PC-9 (cell line): ENCODE measurements around the gene ASB10. TPM values are rescaled to one million over a fixed set of nuclear protein-coding genes. Genes with fewer than 3 reads are reported as not detected.

Experiments
- BruUV-seq: library from RNA; stranded (reverse); fragments of 400-500 nt; replicated peaks from 2 replicates; lab custom pipeline; 2021; lab: Mats Ljungman, UMichigan
- CTCF ChIA-PET: fragments of 300-600 bp; sonication (Branson Sonifier 250); formaldehyde crosslinking; loops from one replicate; lab custom pipeline; 2022; ENCODE audit warnings: antibody characterized with exemption; lab: Charles Lee
- POLR2A ChIA-PET: fragments of 300-600 bp; sonication (Branson Sonifier 250); formaldehyde crosslinking; loops from one replicate; lab custom pipeline; 2022; ENCODE audit warnings: antibody characterized with exemption; ENCODE audit not compliant: unreplicated experiment; lab: Charles Lee
- DNase-seq, 2 experiments: peaks; one replicate each; pipeline versions ENCODE4 v3.0.0 to v3.0.0-alpha.2; 2015 to 2022; ENCODE audit warnings: mixed read lengths in 1 of 2
- H2AFZ ChIP-seq: fragments of 200-600 bp; sonication (generic); 2 replicates; pipeline ENCODE4 v1.8.1; 2017; ENCODE audit warnings: antibody characterized with exemption
- H3F3A ChIP-seq: fragments of 200-600 bp; sonication (generic); 2 replicates; pipeline ENCODE4 v1.8.1; 2017; ENCODE audit warnings: antibody characterized with exemption, mild to moderate bottlenecking, low read depth; ENCODE audit not compliant: insufficient read depth
- H3K27ac ChIP-seq: fragments of 200-600 bp; sonication (generic); 2 replicates; pipeline ENCODE4 v1.6.1; 2016; ENCODE audit warnings: mixed run types
- H3K27me3 ChIP-seq: fragments of 200-600 bp; sonication (generic); 2 replicates; pipeline ENCODE4 v1.6.1; 2016; ENCODE audit warnings: low read depth, mixed run types; ENCODE audit not compliant: insufficient read depth
- H3K36me3 ChIP-seq: fragments of 200-600 bp; sonication (generic); 2 replicates; pipeline ENCODE4 v1.6.1; 2016; ENCODE audit warnings: low read depth, mixed run types
- H3K4me1 ChIP-seq: fragments of 200-600 bp; sonication (generic); replicated peaks from 2 replicates; pipeline ENCODE4 v1.6.1; 2016; ENCODE audit warnings: mixed run types; ENCODE audit not compliant: insufficient read depth
- H3K4me2 ChIP-seq: fragments of 200-600 bp; sonication (generic); 2 replicates; pipeline ENCODE4 v1.6.1; 2017; ENCODE audit warnings: mixed run types
- H3K4me3 ChIP-seq: fragments of 200-600 bp; sonication (generic); 2 replicates; pipeline ENCODE4 v1.6.1; 2016; ENCODE audit warnings: mixed run types
- H3K79me2 ChIP-seq: fragments of 200-600 bp; sonication (generic); 2 replicates; pipeline ENCODE4 v1.6.1; 2017; ENCODE audit warnings: low read depth, mixed run types
- H3K9me2 ChIP-seq: fragments of 200-600 bp; sonication (generic); 2 replicates; pipeline ENCODE4 v1.8.1; 2017; ENCODE audit warnings: mild to moderate bottlenecking; ENCODE audit not compliant: insufficient read depth
- H3K9me3 ChIP-seq: fragments of 200-600 bp; sonication (generic); 2 replicates; pipeline ENCODE4 v1.8.1; 2016; ENCODE audit warnings: low read depth; ENCODE audit not compliant: insufficient read depth
- H4K20me1 ChIP-seq: fragments of 200-600 bp; sonication (generic); 2 replicates; pipeline ENCODE4 v1.8.1; 2017; ENCODE audit not compliant: insufficient read depth
- EZH2 ChIP-seq: fragments of 200-600 bp; sonication (generic); IDR thresholded peaks from 2 replicates; pipeline ENCODE4 v1.8.0; 2017; ENCODE audit warnings: antibody characterized with exemption, low read depth
- intact Hi-C: fragments of 100-400 bp; cut with micrococcal nuclease; formaldehyde crosslinking; loops from one replicate; pipeline ENCODE4 v1.10.0; 2022; ENCODE audit not compliant: unreplicated experiment
- total RNA-seq: library from RNA; stranded (reverse); gene quantifications from 2 replicates; pipeline ENCODE4 v1.2.3, GENCODE V29; 2021
- TF ChIP-seq, protein P1 (sequence below): fragments of 200-600 bp; sonication (generic); conservative IDR thresholded peaks from 2 replicates; pipeline ENCODE4 v1.6.1; 2017; ENCODE audit warnings: mixed run types, antibody characterized with exemption, mild to moderate bottlenecking, moderate library complexity

Gene ASB10
- total RNA-seq, 1 experiment from 2014 or later: not detected

DNA sequence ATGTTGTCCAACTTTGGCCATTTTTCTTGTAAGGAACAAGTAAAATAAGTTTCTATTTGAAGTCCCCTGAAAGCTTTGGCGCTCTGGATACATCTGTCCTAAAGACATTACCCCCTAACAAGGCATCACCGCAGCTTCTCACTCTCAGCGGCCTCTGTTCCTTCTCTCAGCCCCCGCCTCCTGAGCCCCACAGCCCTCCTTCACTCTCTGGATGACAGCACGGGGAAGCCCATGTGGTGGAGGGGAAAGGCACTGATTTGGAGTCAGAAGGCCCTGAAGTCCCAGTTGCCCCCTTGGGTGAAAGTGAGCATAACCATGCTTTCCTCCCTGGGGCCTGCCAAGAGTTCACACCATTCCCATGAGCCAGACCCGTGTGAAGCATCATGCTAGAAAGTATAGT lies 18.7 kb upstream of the ASB10 start:
- no peaks in the 10 kb centered on the region for H3K79me2 ChIP-seq
- ChIA-PET CTCF (no interaction called here), POLR2A (no interaction called here)
- no peak overlapping the region for H3K4me2 ChIP-seq
- BruUV-seq: no TSS peak
- no peak overlapping the region for H2AFZ ChIP-seq
- H4K20me1 ChIP-seq: no peaks in the 10 kb centered on the region
- H3K9me3 ChIP-seq: no peaks in the 10 kb centered on the region
- peaks cover 76% of the 10 kb centered on the region for H3K27me3 ChIP-seq
- TF ChIP-seq, protein P1, sequence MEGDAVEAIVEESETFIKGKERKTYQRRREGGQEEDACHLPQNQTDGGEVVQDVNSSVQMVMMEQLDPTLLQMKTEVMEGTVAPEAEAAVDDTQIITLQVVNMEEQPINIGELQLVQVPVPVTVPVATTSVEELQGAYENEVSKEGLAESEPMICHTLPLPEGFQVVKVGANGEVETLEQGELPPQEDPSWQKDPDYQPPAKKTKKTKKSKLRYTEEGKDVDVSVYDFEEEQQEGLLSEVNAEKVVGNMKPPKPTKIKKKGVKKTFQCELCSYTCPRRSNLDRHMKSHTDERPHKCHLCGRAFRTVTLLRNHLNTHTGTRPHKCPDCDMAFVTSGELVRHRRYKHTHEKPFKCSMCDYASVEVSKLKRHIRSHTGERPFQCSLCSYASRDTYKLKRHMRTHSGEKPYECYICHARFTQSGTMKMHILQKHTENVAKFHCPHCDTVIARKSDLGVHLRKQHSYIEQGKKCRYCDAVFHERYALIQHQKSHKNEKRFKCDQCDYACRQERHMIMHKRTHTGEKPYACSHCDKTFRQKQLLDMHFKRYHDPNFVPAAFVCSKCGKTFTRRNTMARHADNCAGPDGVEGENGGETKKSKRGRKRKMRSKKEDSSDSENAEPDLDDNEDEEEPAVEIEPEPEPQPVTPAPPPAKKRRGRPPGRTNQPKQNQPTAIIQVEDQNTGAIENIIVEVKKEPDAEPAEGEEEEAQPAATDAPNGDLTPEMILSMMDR: no peak
- no peak for TF ChIP-seq EZH2
- H3K36me3 ChIP-seq: no peaks in the 10 kb centered on the region
- DNase-seq: no peak
- peaks cover 2% of the 10 kb centered on the region; the same call in 1 of the 2 replicates for H3F3A ChIP-seq
- no peak overlapping the region for H3K27ac ChIP-seq
- H3K4me1 ChIP-seq: no peaks in the 10 kb centered on the region
- intact Hi-C loops: no loop called here
- no peaks in the 10 kb centered on the region for H3K9me2 ChIP-seq
- no peak overlapping the region for H3K4me3 ChIP-seq

GRCh38 chr7:151204383-151205032 lies 17.5 kb upstream of the ASB10 start:
- DNase-seq: no peak
- no TSS peak for BruUV-seq
- no peak overlapping the region for H3K27ac ChIP-seq
- intact Hi-C loops: no loop called here
- no peak overlapping the region for H3K4me3 ChIP-seq
- CTCF ChIA-PET: no interaction called here
- no peaks in the 10 kb centered on the region for H4K20me1 ChIP-seq
- peaks cover 88% of the 10 kb centered on the region for H3K27me3 ChIP-seq
- no peaks in the 10 kb centered on the region for H3F3A ChIP-seq
- no peak overlapping the region for H2AFZ ChIP-seq
- H3K9me3 ChIP-seq: no peaks in the 10 kb centered on the region
- POLR2A ChIA-PET: no interaction called here
- H3K79me2 ChIP-seq: no peaks in the 10 kb centered on the region
- H3K36me3 ChIP-seq: no peaks in the 10 kb centered on the region
- TF ChIP-seq EZH2: no peak
- H3K9me2 ChIP-seq: no peaks in the 10 kb centered on the region
- H3K4me2 ChIP-seq: no peak overlapping the region
- H3K4me1 ChIP-seq: no peaks in the 10 kb centered on the region

GRCh38 chr7:151202836-151203235 lies 15.8 kb upstream of the ASB10 start:
- no peak for TF ChIP-seq EZH2
- TF ChIP-seq, protein P1: no peak
- ChIA-PET POLR2A (no interaction called here), CTCF (no interaction called here)
- no peak overlapping the region for H3K4me2 ChIP-seq
- no peaks in the 10 kb centered on the region for H3K9me3 ChIP-seq
- H3K4me1 ChIP-seq: no peaks in the 10 kb centered on the region
- H3K9me2 ChIP-seq: no peaks in the 10 kb centered on the region
- peaks cover 100% of the 10 kb centered on the region for H3K27me3 ChIP-seq
- DNase-seq: no peak
- no peak overlapping the region for H2AFZ ChIP-seq
- H3K79me2 ChIP-seq: no peaks in the 10 kb centered on the region
- no peaks in the 10 kb centered on the region for H4K20me1 ChIP-seq
- H3K27ac ChIP-seq: no peak overlapping the region
- no peak overlapping the region for H3K4me3 ChIP-seq
- BruUV-seq: no TSS peak
- intact Hi-C loops: no loop called here
- no peaks in the 10 kb centered on the region for H3F3A ChIP-seq
- H3K36me3 ChIP-seq: no peaks in the 10 kb centered on the region

DNA sequence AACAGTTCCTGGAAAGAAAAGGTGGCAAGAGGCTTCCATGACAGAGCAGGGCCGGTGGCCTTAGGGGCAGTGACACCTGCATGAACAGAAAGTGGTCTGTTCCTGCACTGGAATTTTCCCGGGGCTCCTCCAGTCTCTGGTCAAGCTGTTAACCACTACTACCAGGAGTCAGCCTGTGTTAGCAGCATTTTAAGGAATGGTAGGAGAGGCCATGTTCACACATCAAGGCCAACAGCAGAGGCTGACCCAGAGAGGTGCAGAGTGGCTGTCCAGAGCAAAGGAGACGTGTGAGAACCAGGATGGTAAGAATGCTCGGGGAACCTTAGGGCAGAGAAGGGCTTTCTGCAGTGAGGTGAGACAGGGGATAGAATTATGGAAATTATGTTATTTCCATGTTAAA lies 14.7 kb upstream of the ASB10 start:
- H3K4me1 ChIP-seq: no peaks in the 10 kb centered on the region
- peaks cover 100% of the 10 kb centered on the region for H3K27me3 ChIP-seq
- TF ChIP-seq, protein P1: no peak
- no peak for TF ChIP-seq EZH2
- H3K27ac ChIP-seq: no peak overlapping the region
- H3K4me3 ChIP-seq: no peak overlapping the region
- CTCF ChIA-PET: no interaction called here
- H3K9me2 ChIP-seq: no peaks in the 10 kb centered on the region
- no peaks in the 10 kb centered on the region for H3K36me3 ChIP-seq
- POLR2A ChIA-PET: no interaction called here
- H3K79me2 ChIP-seq: no peaks in the 10 kb centered on the region
- H3F3A ChIP-seq: no peaks in the 10 kb centered on the region
- DNase-seq: no peak
- no peaks in the 10 kb centered on the region for H3K9me3 ChIP-seq
- intact Hi-C loops: no loop called here
- H4K20me1 ChIP-seq: no peaks in the 10 kb centered on the region
- H2AFZ ChIP-seq: no peak overlapping the region
- BruUV-seq: no TSS peak
- H3K4me2 ChIP-seq: no peak overlapping the region
